Measurements from ENCODE around the gene ATP6V1B1. TPM values are rescaled to one million over a fixed set of nuclear protein-coding genes. Genes with fewer than 3 reads are reported as not detected.
A peak's percentile ranks its signal among the peaks of the same experiment; 100 is the strongest.

The ATP6V1B1 gene
- polyA plus RNA-seq, 6 donors from 2014 or later, result not detected

DNA sequence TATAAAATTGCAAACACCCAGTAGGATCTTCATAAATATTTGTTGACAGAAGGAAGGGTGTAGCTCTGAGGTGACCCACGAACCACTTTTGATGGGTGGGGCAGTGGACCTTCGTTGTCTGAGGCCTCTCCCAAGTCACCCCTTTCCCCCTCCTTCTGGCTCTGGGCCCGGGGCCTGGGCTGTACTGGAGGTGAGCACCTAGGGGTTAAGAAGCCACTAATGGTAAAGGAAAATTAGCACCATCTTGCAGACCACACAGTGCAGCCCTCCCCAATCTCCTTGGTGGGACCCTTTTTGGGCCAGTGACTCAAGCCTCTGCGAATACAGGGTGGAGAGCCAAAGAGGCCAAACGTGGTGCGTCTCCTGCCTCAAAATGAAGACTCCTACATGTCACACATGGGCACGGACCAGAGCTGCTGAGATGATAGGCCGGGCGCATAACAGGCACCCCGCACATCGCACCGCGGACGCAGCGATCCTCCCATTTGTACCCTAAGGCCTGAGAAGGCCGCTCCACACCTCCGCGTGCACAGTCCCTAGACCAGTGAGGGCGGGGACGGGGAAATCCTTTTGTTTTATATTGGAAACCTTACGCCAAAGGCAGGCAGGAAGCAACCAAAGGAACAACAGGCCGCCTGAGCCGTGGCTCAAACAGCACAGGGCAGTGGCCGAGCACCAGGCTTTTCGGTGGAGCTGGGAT, 31.9 kb upstream of the ATP6V1B1 start:
- no peak for ATAC-seq (ENCODE audit: low read depth in 2 of 2)
- H3K4me3 Mint-ChIP-seq, result peak overlapping the region in 2 of 8 donors; percentile 29 to 44

DNA sequence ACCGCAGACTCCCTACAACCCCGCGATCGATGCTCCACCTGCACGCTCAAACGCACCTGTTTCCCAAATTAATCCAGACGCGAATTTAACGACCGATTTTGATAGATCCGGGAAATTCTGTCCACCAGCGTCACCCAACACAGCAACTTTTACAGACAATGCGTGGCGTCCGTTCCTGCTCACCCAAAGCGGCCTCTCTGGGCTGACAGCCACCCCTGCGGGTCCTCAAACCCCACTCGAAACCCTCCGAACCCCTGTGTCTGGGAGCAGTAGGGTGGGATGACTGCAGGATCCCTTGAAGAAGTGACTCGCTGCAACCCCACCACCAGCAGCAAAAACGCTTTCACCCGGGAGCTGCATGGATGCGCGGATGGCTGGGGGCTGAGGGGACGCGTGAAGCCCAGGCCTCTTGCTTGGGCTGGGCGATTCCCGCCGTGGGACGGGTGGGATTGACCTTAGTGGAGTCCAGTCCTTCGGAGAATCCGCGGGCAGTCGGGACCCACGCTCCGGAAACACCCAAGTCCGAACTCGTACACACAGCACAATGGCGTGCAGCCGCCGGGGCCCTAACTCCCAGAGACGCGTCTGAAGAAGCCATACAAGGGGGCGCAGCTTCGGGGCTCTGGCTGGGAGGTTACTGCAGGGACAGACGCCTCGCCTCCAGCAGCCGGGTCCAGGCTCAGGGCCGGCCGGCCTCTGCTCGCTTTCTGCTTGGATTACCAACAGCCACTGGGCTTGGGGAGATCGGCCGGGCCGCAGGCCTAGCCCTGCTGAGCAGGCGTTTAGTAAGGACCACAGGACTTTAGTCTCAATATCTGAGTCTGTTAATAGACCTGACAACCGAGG, 31.1 kb upstream of the ATP6V1B1 start:
- Mint-ChIP-seq H3K36me3 (peaks cover 6 to 14% of the 10 kb centered on the region in 2 donors), H3K4me1 (peaks cover 28 to 39% (median 35%) of the 10 kb centered on the region in 3 donors), H3K27ac (no peak overlapping the region), H3K27me3 (peaks cover 78 to 90% (median 85%) of the 10 kb centered on the region in 3 donors), H3K4me3 (no peak overlapping the region), H3K9me3 (peaks cover 0 to 5% (median 0%) of the 10 kb centered on the region in 7 donors)
- DNase-seq (no peak), ATAC-seq (ENCODE audit: low read depth in 2 of 2) (no peak)

More for the DNA sequence above, 31.9 kb upstream of the ATP6V1B1 start:
- Mint-ChIP-seq H3K9me3 (peaks cover 0 to 5% (median 0%) of the 10 kb centered on the region in 7 donors), H3K27me3 (peaks cover 84 to 95% (median 89%) of the 10 kb centered on the region in 3 donors), H3K27ac (no peak overlapping the region), H3K4me1 (peaks cover 31 to 47% (median 43%) of the 10 kb centered on the region in 3 donors), H3K36me3 (peaks cover 6 to 14% of the 10 kb centered on the region in 2 donors)
- DNase-seq, result no peak

DNA sequence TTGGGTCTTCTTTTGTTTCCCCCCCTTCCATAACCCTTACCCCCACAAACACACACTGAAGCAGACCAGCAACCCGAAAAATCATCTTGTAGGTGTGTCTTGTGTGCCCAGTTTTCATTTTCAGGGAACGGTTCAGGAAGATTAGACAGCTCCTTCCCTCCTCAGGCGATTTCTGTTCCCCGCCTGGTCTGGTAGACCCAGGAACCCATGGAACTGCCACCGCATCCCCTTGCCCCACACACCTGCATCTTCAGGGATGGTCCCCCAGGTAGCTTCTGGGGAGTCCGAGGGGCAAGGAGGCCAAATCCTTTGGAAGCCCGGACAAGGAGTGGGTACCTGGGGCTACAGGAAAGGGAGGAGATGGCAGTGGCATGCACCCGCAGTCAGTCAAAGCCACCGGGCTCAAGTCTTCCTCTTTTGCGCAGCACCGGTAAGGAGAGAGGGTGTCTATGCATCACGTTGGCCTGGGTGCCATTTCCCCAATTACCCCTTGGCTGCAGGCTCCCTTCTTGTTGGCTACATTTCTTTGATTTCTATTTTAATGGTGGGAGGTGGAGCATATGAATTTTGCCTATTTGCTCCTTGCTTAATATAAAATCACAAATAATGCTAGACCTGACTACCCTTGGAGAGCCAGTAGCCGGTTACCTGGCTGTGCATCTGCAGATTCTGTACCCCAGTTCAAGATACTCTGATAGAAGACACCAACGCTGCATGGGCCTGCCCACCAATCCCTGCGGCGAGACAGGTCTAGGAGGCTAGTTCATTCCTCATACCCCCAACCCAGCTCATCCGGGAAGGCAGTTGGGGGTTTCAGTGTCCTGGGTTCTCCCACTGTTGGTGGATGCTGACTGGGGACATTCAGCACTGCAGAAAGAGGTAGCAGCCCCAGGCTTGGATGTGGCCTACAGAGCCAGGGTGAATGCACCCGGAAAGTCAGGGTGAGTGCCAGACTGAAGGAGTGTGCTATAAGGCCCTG, 30.0 kb upstream of the ATP6V1B1 start:
- no peak for DNase-seq
- Mint-ChIP-seq H3K27me3 (peaks cover 74 to 79% (median 78%) of the 10 kb centered on the region in 3 donors), H3K4me3 (peak overlapping the region in 1 of 8 donors; percentile 29), H3K4me1 (peaks cover 22 to 34% (median 27%) of the 10 kb centered on the region in 3 donors), H3K36me3 (peaks cover 6 to 14% of the 10 kb centered on the region in 2 donors), H3K9me3 (peaks cover 0 to 5% (median 0%) of the 10 kb centered on the region in 7 donors), H3K27ac (no peak overlapping the region)
- ATAC-seq (ENCODE audit: low read depth in 2 of 2), result peak in 1 of 2 donors; percentile 38

DNA sequence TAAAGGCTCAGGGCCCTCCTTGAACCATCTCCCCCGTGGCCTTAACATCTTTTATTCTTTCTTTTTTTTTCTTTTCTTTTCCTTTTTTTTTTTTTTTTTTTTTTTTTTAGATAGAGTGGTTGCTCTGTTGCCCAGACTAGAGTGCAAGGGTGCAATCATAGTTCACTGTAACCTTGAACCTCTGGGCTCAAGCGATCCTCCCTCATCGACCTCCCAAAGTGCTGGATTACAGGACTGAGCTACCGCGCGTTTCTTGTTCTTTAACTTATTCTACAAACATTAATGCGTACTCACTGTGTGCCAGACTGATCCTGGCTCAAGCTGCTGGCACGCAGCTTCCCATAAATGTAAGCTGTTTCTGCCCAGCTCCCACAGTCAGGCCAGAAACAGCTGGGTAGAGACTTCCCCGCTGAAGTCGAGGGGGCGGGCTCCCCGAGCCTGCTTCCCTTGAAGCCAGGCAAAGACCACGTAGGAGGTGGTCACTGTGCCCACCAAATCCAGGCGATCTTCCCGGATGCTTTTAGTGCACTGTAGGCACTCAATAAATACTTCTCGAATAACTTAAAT, 29.2 kb upstream of the ATP6V1B1 start:
- H3K4me1 Mint-ChIP-seq, result peaks cover 15 to 28% (median 21%) of the 10 kb centered on the region in 3 donors
- DNase-seq (no peak), ATAC-seq (ENCODE audit: low read depth in 2 of 2) (no peak)
- H3K27me3 Mint-ChIP-seq, result peaks cover 70 to 78% (median 76%) of the 10 kb centered on the region in 3 donors
- peak overlapping the region in 2 of 6 donors; percentile 14 to 73 for H3K27ac Mint-ChIP-seq
- peaks cover 6 to 9% of the 10 kb centered on the region in 2 donors for H3K36me3 Mint-ChIP-seq
- peaks cover 0 to 5% (median 0%) of the 10 kb centered on the region in 7 donors for H3K9me3 Mint-ChIP-seq
- peak overlapping the region; percentile 25 to 80 (median 60) for H3K4me3 Mint-ChIP-seq

DNA sequence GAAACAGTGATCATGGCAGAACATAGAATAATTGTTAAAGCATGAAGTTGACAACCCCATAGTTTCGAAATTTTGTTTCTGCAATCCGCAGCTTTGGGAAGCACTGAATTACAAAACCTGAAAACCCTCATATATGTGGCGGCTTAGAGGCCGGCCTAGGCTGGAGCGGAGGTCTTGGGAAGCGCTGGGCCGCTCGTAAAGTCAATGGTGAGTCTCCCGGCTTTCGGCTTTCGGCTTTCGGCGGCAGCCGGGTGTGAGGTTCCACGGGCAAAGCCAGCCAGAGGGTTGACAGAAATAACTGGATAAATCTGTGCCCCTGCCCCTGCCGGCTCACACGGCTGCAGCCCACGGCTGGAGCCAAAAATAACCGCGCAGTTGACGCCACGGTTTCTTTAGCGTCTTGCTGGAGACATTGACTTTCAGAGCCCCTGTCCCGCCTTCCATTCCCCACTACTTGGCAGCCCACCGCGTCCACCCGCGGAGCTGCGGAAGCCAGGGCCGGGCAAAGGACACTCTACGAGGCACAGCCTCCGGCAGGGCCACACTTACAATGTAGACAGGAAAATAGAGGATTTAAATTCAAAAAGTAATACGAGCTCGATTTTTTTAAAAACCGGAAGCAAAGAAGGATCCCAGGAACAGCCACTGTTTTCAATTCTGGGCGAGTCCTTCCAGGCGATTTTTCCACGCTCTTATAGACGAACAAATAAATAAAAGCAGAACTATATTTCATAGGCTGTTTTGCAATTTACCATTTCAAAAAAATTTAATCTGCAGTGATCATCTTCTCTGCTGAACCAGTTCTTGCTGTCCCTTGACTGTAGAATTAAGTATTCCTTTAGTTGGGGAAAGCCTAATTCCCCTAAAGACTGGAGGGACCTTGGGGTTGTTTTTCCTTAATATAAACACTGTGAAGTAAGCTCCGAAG, 28.3 kb upstream of the ATP6V1B1 start:
- Mint-ChIP-seq H3K9me3 (peaks cover 0 to 5% (median 0%) of the 10 kb centered on the region in 7 donors), H3K27ac (peak overlapping the region in 2 of 6 donors; percentile 14 to 73), H3K4me1 (peaks cover 9 to 20% (median 13%) of the 10 kb centered on the region in 3 donors), H3K4me3 (peak overlapping the region; percentile 42 to 80 (median 68)), H3K27me3 (peaks cover 70 to 78% (median 76%) of the 10 kb centered on the region in 3 donors), H3K36me3 (peaks cover 0 to 6% of the 10 kb centered on the region in 2 donors)
- ATAC-seq (ENCODE audit: low read depth in 2 of 2) (no peak), DNase-seq (no peak)

DNA sequence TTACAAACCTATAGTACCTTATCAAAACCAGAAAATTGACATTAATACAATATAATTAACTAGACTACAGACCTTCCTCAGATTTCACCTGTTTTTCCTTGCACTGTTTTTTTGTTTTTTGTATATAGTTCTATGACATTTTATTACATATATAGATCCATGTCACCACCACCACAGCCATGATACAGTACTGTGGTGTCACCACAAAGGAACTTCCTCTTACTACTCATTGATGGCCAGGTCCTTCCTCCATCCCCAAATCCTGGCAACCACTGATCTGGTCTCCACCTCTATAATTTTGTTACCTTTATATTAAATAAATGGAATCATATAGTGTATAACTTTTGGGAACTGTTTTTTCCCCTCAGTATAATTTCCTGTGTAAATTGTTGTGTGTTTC, 19.4 kb upstream of the ATP6V1B1 start:
- DNase-seq (no peak), ATAC-seq (ENCODE audit: low read depth in 2 of 2) (no peak)
- Mint-ChIP-seq H3K36me3 (no peaks in the 10 kb centered on the region), H3K27me3 (peaks cover 36 to 56% (median 49%) of the 10 kb centered on the region in 3 donors), H3K27ac (no peak overlapping the region), H3K9me3 (peaks cover 0 to 7% (median 5%) of the 10 kb centered on the region in 7 donors), H3K4me1 (no peaks in the 10 kb centered on the region), H3K4me3 (no peak overlapping the region)

DNA sequence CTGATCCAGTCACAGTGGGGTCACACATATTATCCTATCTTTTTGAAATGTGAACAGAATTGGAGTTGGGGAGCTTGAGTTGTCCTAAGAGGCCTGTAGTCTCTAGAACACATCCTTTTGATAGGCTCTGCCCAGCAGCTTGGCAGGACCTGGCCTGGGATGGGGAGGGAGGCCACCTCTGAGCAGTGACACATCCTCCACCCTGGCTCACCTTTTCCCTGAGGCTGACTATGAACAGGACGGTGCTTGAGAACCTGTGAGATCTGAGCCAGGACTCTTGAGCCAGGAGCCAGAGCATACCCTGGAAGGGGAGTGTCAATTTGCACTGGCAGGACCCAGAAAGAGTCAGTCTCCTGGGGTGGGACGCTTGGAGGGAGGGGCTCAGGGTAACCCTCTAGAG, 17.7 kb upstream of the ATP6V1B1 start:
- peaks cover 28 to 58% (median 48%) of the 10 kb centered on the region in 3 donors for H3K27me3 Mint-ChIP-seq

DNA sequence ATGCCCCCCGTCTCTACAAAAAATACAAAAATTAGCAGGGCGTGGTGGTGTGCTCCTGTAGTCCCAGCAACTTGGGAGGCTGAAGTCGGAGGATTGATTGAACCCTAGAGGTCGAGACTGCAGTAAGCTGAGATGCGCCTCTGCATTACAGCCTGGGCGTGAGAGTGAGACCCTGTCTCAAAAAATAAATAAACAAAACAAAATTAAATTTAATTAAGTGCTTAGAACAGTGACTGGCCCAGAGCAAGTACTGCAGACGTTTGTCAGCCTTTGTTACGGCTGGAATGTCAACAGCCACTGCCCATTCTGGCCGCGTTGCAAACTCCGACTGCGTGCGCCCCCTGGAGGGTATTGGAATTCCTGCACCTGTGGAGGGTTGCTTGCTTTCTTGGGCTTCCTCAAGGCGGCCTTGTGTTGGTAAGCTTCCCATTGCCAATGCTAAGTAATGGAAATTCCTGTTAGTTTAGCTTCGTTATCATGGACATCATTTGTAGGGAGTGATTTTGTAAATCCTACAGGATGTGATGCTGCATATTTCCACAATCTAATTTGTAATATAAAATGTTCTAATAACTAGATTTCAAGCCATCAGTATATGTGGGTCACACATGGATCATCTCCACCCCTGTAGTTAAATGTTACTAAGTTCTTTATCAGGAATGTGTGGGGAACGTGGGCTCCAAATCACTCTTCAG, 15.9 kb upstream of the ATP6V1B1 start:
- Mint-ChIP-seq H3K4me1 (no peaks in the 10 kb centered on the region), H3K4me3 (no peak overlapping the region), H3K27ac (no peak overlapping the region), H3K9me3 (peaks cover 0 to 7% (median 5%) of the 10 kb centered on the region in 7 donors), H3K36me3 (no peaks in the 10 kb centered on the region), H3K27me3 (peaks cover 29 to 70% (median 54%) of the 10 kb centered on the region in 3 donors)
- ATAC-seq (ENCODE audit: low read depth in 2 of 2) (no peak), DNase-seq (peak; percentile 16)

More for the DNA sequence above, 17.7 kb upstream of the ATP6V1B1 start:
- ATAC-seq (ENCODE audit: low read depth in 2 of 2) (no peak), DNase-seq (no peak)
- Mint-ChIP-seq H3K27ac (no peak overlapping the region), H3K9me3 (peaks cover 0 to 7% (median 5%) of the 10 kb centered on the region in 7 donors), H3K4me1 (no peaks in the 10 kb centered on the region), H3K4me3 (no peak overlapping the region), H3K36me3 (no peaks in the 10 kb centered on the region)

DNA sequence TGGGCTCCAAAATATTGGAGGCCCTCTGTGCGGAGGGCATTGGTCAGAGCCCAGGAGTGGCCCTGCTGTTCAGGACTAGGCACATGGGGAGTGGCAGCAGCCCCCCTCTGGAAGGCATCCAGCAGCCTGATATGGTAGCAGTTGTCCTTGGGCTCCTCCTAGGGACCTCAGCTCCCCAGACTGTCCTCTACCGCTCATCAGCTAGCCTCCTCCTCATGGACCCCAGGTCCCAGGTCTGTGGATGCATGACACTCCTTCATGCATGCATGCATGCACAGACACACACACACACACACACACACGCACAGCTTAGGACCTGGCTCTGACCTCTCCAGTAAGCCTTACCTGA, 15.4 kb upstream of the ATP6V1B1 start:
- DNase-seq (no peak), ATAC-seq (ENCODE audit: low read depth in 2 of 2) (no peak)
- no peaks in the 10 kb centered on the region for H3K36me3 Mint-ChIP-seq
- peaks cover 33 to 73% (median 49%) of the 10 kb centered on the region in 3 donors for H3K27me3 Mint-ChIP-seq
- H3K9me3 Mint-ChIP-seq, result peaks cover 0 to 7% (median 5%) of the 10 kb centered on the region in 7 donors
- H3K4me1 Mint-ChIP-seq, result no peaks in the 10 kb centered on the region
- H3K27ac Mint-ChIP-seq, result no peak overlapping the region
- H3K4me3 Mint-ChIP-seq, result no peak overlapping the region

DNA sequence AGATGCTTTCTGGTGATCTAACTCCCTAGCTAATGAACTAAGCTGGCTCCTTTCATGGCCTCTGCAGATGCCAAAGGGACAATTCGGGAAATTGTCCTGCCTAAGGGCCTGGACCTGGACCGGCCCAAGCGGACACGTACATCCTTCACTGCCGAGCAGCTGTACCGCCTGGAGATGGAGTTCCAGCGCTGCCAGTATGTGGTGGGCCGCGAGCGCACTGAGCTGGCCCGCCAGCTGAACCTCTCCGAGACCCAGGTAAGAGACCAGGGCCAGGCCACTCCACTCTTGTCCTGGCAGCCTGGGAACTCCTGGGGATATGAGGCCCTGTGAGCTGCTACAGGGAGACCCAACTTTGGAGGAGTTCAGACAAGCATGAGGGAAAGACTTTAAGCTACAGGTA, 14.7 kb upstream of the ATP6V1B1 start:
- ATAC-seq (ENCODE audit: low read depth in 2 of 2) (no peak), DNase-seq (no peak)
- H3K9me3 Mint-ChIP-seq, result peaks cover 0 to 7% (median 6%) of the 10 kb centered on the region in 7 donors
- no peak overlapping the region for H3K4me3 Mint-ChIP-seq
- H3K36me3 Mint-ChIP-seq, result no peaks in the 10 kb centered on the region
- H3K4me1 Mint-ChIP-seq, result no peaks in the 10 kb centered on the region
- peaks cover 33 to 71% (median 44%) of the 10 kb centered on the region in 3 donors for H3K27me3 Mint-ChIP-seq
- H3K27ac Mint-ChIP-seq, result no peak overlapping the region

DNA sequence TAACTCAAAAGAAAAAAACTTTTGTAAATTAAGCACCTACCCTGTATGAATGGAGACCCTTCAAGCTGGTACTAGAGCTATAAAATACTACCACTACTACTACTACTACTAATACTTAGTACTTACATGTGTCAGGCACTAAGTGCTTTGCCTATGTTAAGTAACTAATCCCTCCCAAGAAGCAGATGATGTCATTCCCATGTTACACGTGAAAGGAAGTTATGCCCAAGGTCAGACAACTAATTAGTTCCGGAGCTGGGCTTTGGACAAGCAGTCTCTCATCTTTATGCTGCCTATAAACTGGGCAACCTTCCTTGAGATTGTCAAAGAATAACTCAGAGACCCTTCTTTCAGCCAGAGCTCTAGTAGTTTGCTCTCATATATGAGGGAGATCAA, 13.9 kb upstream of the ATP6V1B1 start:
- Mint-ChIP-seq H3K9me3 (peaks cover 0 to 7% (median 6%) of the 10 kb centered on the region in 7 donors), H3K4me1 (no peaks in the 10 kb centered on the region), H3K27me3 (peaks cover 28 to 65% (median 38%) of the 10 kb centered on the region in 3 donors), H3K36me3 (no peaks in the 10 kb centered on the region), H3K27ac (no peak overlapping the region), H3K4me3 (no peak overlapping the region)
- no peak for ATAC-seq (ENCODE audit: low read depth in 2 of 2)
- no peak for DNase-seq
